Measurements from ENCODE around the gene FOXO6.

FOXO6 gene

GRCh38 chr1:41428738-41429640 is 67.8 kb downstream of the FOXO6 start:
- H3K27ac Mint-ChIP-seq, result no peak overlapping the region
- no peak overlapping the region for H3K4me3 Mint-ChIP-seq
- H3K27me3 Mint-ChIP-seq (ENCODE audit: low read depth), result peaks cover 4% of the 10 kb centered on the region
- H3K9me3 Mint-ChIP-seq, result no peaks in the 10 kb centered on the region
- no peaks in the 10 kb centered on the region for H3K36me3 Mint-ChIP-seq (ENCODE audit: low read depth)
- H3K4me1 Mint-ChIP-seq (ENCODE audit: low read depth), result no peaks in the 10 kb centered on the region

GRCh38 chr1:41429641-41430035 is 68.4 kb downstream of the FOXO6 start:
- Mint-ChIP-seq H3K27ac (no peak overlapping the region), H3K4me1 (ENCODE audit: low read depth) (no peaks in the 10 kb centered on the region), H3K4me3 (no peak overlapping the region), H3K9me3 (no peaks in the 10 kb centered on the region), H3K36me3 (ENCODE audit: low read depth) (no peaks in the 10 kb centered on the region), H3K27me3 (ENCODE audit: low read depth) (peaks cover 4% of the 10 kb centered on the region)

GRCh38 chr1:41430069-41430468 is 68.8 kb downstream of the FOXO6 start:
- Mint-ChIP-seq H3K27ac (no peak overlapping the region), H3K4me3 (no peak overlapping the region), H3K36me3 (ENCODE audit: low read depth) (no peaks in the 10 kb centered on the region), H3K27me3 (ENCODE audit: low read depth) (peaks cover 8% of the 10 kb centered on the region), H3K4me1 (ENCODE audit: low read depth) (no peaks in the 10 kb centered on the region), H3K9me3 (no peaks in the 10 kb centered on the region)

- Mint-ChIP-seq H3K9me3 (no peaks in the 10 kb centered on the region), H3K4me1 (ENCODE audit: low read depth) (no peaks in the 10 kb centered on the region)
Observed at GRCh38 chr1:41430582-41430981, 69.3 kb downstream of the FOXO6 start.

GRCh38 chr1:41431490-41432350 is 70.5 kb downstream of the FOXO6 start:
- H3K4me1 Mint-ChIP-seq (ENCODE audit: low read depth), result no peaks in the 10 kb centered on the region

More at GRCh38 chr1:41430582-41430981, 69.3 kb downstream of the FOXO6 start:
- H3K27ac Mint-ChIP-seq, result no peak overlapping the region
- H3K4me3 Mint-ChIP-seq, result no peak overlapping the region
- no peaks in the 10 kb centered on the region for H3K36me3 Mint-ChIP-seq (ENCODE audit: low read depth)
- peaks cover 10% of the 10 kb centered on the region for H3K27me3 Mint-ChIP-seq (ENCODE audit: low read depth)

More at GRCh38 chr1:41431490-41432350, 70.5 kb downstream of the FOXO6 start:
- no peak overlapping the region for H3K27ac Mint-ChIP-seq
- peaks cover 16% of the 10 kb centered on the region for H3K27me3 Mint-ChIP-seq (ENCODE audit: low read depth)
- H3K9me3 Mint-ChIP-seq, result no peaks in the 10 kb centered on the region
- H3K36me3 Mint-ChIP-seq (ENCODE audit: low read depth), result no peaks in the 10 kb centered on the region
- H3K4me3 Mint-ChIP-seq, result no peak overlapping the region
